Activated naive CD4-positive, alpha-beta T cell treated with Interleukin-2 at 50 U/mL for 16 hours (primary cell): ENCODE data around the gene ANKRD36.
A peak's percentile ranks its signal among the peaks of the same experiment; 100 is the strongest.
"Not testable (repeated sequence)": the region's sequence is repeated elsewhere in the genome, so short reads cannot be mapped to it uniquely, and the experiment has no call there.

Source experiments
- DNase-seq: peaks from one replicate; pipeline ENCODE4 v3.0.0-alpha.2; 2020

ANKRD36 gene

DNA sequence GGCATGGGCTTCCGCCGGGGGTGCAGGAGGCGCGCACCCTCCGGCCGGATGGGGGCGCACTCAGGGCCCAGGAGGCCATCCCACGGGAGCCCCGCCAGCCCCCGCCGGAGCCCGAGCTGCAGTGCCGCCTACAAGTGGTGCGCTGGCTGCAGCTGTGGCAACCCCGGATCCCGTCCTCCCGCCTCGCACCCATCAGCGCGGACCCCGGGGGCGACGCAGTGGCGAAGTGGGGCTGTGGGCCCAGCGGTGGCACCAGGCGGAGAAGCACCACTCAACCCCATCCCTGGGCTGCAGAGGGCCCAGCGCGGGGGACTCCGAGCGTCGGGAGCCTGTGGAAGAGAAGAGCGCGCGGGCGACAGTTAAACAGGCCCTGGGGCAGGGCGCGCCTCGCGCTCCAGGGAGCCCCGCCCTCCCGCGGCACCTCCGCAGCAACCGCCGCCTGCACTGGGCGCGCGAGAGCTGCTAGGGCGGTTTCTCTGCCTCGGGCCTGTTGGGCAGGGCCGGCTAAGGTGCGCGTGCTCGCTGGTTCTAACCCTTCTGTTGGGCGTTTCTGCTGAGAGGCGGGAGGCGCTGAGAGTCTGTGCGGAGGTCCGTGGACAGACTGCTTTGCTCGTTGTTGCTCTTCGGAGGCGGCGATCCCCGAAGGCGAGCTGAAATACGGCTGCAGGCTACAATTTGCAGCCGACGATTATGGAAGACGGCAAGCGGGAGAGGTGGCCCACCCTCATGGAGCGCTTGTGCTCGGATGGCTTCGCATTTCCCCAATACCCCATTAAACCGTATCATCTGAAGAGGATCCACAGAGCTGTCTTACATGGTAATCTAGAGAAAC, at the start of gene ANKRD36:
Gene ANKRD36 (plus strand): TSS at position 104 of the 832 bp plus-strand sequence. CDS start 587 bp downstream, at position 691.
- peak; percentile 86 for DNase-seq

DNA sequence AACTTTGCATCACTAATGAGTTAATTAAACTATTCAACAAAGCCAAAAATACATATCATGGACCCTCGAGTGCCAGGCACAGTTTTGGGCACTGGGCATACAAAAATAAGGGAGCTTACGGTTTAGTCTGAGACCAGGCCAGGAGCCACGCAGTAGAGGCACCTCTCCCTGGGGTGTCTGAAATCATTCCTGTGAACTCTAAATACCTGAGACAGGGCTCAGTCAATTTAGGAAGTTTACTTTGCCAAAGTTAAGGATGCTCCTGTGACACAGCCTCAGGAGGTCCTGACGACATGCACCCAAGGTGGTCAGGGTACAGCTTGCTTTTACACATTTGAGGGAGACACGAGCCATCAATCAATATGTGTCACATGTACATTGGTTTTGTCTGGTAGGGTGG, 46.9 kb upstream of the ANKRD36 start:
- DNase-seq, result not testable (repeated sequence)

GRCh38 chr2:97067279-97068004, 45.5 kb upstream of the ANKRD36 start:
- no peak for DNase-seq

DNA sequence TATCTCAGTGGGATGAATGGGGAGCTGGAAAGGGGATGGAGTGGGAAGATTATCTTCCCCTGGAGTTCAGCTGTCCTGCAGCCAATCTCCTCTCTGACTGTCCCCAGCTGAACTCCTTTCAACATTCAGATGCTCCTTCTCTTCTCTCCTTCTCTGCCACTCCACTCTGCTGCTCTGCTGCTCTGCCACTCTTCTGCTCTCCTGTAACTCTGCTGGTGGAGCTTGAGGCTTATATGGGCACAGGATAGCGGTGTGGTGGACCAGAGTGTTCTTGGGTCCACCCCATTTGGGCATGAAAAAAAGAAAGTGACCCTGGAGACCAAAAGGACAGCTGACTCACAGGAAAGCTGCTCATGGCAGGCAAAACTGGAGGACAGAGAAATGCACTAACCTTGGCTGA, 44.9 kb upstream of the ANKRD36 start:
- no peak for DNase-seq

- not testable (repeated sequence) for DNase-seq
Observed at GRCh38 chr2:97068722-97069121, 44.2 kb upstream of the ANKRD36 start.

DNA sequence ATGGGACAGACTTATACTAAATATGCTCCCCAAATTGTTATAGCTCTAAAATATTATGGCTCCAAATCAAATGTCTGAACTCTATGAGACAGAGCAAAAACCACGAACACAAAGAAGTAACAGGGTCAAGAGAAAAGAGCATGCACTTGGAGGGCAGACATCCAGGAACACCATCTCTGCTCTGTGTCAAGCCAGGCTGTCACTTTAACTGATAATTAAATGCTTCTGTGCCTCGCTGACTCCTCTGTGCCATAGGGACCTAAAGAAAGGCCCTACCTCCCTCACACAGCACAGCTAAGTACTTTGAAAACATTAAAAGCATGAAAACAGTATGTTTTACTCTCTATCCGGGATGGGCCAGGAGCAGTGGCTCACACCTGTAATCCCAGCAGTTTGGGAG, 42.0 kb upstream of the ANKRD36 start:
- DNase-seq, result not testable (repeated sequence)

GRCh38 chr2:97077213-97077612, 35.7 kb upstream of the ANKRD36 start:
- DNase-seq, result not testable (repeated sequence)

GRCh38 chr2:97080855-97081254, 32.1 kb upstream of the ANKRD36 start:
- not testable (repeated sequence) for DNase-seq

DNA sequence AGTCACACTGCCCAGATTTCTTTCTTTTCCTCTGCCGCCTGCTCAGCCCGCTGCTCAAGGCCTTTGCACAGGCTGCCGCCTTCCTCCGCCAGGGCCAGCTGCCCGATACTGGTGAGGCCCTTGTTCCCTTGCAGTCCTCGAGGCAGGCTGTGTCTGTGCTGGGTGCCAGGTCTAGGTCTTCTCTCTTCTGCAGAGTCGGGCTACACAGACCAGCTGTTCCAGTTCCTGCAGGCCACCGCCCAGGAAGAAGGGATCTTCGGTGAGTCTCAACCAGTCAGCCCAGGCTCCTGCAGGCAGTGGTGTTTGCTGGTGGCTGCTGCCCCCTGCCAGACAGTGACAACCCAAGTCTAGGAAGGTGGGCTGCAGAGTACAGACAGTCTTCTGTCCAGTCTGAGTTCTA, 30.7 kb upstream of the ANKRD36 start:
- DNase-seq, result not testable (repeated sequence)

GRCh38 chr2:97083516-97083915, 29.4 kb upstream of the ANKRD36 start:
- DNase-seq, result not testable (repeated sequence)

GRCh38 chr2:97085093-97085492, 27.9 kb upstream of the ANKRD36 start:
- not testable (repeated sequence) for DNase-seq

GRCh38 chr2:97088706-97089105, 24.2 kb upstream of the ANKRD36 start:
- not testable (repeated sequence) for DNase-seq

- not testable (repeated sequence) for DNase-seq
Observed at GRCh38 chr2:97092946-97093345, 20.0 kb upstream of the ANKRD36 start.

- not testable (repeated sequence) for DNase-seq
Observed at GRCh38 chr2:97093983-97094771, 18.8 kb upstream of the ANKRD36 start.

DNA sequence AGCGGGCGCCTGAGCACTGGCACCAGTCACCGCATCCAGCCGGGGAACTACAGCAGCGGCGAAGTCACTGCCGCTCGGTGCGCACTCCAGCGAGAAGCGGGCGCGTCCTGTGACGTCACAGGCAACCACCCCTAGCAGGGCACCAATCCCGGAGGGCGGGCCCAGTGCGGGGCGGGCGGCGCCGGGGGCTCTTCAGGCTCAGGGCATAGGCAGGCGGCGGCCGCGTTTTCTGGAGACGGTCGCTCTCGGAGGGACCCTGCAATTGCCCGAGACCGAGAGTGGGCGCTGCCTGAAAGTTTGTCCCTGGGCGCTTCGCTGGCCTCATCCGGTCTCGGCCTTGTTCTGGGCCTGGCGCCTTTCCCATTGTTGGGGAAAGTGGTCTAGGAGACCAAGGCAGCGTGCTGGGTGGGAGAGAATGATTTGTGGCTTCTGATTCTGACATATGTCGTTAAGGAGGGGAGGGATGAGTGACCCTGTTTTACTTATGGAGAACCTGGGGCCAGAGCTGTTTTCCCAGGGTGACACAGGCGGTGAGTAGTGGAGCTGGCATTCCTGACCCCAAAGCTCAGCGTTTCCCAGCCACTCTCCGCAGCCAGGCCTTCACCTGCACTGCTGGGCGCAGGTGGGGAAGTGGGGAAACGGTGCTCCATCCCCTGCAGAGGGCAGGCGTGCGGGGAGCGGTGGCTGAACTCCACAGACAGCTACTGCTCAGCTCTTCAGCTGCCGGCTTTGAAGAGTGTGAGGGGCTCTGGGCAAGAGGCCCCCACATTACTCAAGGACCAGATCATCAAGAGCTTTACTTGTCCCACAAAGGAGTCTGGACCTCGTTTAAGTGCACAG, 18.0 kb upstream of the ANKRD36 start, which contains the start of gene FAHD2B:
Gene FAHD2B (minus strand): TSS at position 111 of the 840 bp plus-strand sequence. CDS start 3,176 bp downstream, outside the sequence.
- peak; percentile 84 for DNase-seq

GRCh38 chr2:97095661-97096060, 17.3 kb upstream of the ANKRD36 start:
- DNase-seq, result no peak

DNA sequence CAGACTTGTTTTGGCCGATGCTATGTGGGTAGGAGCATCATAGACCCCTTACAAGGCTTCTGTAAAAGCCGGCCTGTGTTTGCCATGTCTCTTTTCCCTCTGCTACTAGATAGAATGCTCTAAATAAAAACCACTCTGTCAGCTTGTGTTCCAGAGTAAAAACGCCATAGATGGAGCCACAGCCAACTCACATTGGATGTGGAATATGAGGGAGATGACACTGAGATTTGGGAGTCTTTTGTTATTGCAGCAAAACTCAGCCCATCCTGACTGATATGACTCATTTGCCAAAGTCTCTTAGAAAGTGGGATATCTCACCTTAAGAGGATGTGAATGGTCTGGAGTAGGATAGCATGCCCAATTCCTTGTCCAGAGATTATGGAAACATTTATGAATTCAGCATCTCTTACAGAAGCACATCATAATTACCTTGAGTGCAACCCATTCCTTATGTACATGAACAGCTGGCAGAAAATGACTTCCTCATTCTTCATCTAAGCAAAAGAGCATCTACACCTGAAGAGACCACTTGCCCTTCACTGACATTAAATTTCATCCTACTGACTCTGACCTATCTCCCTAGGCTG, 14.1 kb upstream of the ANKRD36 start:
- not testable (repeated sequence) for DNase-seq

GRCh38 chr2:97106878-97107277, 6.1 kb upstream of the ANKRD36 start:
- DNase-seq, result not testable (repeated sequence)

- DNase-seq, result not testable (repeated sequence)
Observed at GRCh38 chr2:97111246-97111645, 1.7 kb upstream of the ANKRD36 start.

DNA sequence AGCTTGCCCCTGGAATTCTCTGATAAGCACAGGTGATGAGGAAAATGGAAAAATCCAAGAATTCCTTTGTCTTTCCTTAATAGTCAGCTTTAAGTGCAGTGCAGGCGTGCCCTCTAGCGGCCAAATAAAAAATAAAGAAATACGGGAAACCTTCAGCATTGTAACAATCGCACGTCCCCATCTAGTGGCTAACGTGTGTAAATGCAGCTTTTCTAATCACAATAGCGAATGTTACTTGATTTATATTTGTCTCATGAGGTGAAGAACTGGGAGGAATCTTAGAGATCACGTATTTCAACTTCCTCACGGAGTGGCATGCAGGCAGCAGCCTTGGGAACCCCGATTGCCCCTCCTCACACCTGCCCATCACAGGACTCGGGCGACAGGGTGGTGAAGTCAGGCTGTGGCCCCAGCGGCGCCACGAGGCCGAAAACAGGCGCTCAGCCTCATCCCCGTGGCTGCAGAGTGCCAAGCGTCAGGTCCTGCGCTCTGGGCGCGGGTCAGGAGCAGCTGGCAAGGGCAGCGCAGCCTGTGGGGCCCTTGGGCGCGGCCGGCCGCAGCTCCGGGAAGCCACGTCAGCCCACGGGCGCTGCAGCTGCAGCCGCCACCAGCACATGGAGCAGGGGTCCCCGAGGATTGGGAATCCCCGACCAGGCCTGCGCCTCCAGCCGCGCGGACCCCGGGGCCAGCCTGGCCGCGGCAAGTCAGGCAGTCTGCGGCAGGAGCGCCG, 468 bp upstream of the ANKRD36 start:
- DNase-seq, result peak; percentile 51

- DNase-seq, result not testable (repeated sequence)
Observed at GRCh38 chr2:97113882-97114255, 916 bp downstream of the ANKRD36 start.
